ENCODE results near the gene CCR7.

CCR7 gene

DNA sequence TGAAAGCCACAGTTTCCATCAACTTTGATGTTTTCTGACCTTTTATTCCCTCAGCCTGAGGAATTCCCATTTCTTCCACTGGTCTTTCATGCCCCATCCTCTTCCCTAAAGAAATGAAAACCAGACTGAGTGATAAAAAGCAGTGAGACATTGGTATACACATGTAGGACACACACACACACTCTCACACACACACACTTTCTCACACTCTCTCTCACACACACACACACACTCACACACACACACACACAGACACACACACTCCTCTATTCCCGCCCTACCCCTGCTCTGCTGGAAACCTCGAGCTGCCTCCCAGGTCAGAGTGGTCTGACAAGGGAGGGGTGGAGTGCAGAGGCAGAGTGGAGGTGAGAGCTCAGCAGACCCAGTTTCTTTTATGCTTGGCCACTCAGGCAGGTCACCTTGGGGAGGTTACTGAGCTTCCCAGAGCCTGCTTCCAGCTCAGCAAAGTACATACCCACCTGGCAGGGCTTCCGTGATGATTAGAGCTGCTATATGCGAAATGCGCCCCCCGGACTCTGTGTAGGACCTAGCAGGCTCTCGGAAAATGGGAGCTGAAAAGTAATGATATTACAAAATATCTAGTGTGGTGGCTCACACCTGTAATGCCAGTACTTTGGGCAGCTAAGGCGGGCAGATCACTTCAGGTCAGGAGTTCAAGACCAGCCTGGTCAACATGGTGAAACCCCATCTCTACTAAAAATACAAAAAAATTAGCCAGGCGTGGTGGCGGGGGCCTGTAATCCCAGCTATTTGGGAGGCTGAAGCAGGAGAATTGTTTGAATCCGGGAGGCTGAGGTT is 30.7 kb downstream of the CCR7 start:
- no peak for FAIRE-seq
- no peak for TF ChIP-seq POLR2A (IDR thresholded peaks at IDR 0.05; ENCODE audit: low read depth, low read length)
- no peak for DNase-seq (ENCODE audit: insufficient read length, low spot score)

DNA sequence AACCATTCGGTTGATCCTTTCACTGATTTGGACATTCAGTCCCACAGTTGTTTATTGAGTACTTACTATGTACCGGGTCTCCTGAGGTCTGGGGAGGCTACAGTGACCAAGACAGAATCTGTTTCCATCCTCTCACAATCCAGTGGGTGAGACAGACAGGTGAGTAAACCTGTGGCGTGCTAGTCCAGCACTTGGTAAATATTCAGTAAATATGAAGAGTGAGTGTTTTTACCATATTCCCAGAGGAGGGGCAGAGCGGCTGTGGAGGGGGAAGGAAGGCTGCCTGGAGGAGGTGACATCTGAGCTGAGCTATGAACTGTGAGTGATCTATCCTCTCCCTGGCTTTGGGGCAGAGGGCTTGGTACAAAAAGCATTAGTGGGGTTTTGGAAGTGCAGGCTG is 31.4 kb downstream of the CCR7 start:
- FAIRE-seq (no peak), DNase-seq (ENCODE audit: insufficient read length, low spot score) (no peak)
- no peak for TF ChIP-seq POLR2A (IDR thresholded peaks at IDR 0.05; ENCODE audit: low read depth, low read length)

DNA sequence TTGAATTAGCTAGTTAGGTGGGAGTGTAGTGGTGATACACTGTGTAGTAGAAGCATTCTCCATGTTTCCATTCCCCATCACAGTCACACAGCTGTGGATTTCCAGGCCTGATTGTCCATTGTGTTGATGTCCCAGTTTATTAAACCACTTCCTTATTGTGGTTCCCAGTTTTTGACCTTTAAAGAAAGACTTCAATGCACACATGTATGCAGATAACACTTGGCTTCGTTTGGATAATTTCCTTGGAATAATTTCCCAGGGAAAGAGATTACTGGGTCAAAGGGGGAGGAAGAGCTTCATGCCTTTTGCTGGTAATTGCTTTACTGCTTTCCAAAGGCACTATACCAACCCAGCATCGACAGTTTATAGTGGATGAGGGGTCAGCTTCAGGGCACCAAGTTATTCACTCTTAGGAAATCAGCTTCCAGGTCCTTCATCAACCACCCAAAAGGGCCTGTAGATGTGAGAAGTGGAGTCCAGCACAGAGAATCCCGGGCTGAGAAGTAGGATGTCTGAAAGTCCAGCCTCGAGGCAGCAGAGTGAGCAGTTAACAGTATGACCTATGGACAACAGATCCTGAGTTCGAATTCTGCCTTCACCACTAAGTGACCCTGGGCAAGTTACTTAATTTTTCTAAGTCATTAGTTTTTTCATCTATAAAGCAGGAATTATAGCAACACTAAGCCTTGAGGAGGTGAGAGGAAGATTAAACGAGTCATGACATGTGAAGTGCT is 32.6 kb downstream of the CCR7 start:
- FAIRE-seq = no peak
- TF ChIP-seq POLR2A (IDR thresholded peaks at IDR 0.05; ENCODE audit: low read depth, low read length) = no peak
- DNase-seq (ENCODE audit: insufficient read length, low spot score) = no peak

DNA sequence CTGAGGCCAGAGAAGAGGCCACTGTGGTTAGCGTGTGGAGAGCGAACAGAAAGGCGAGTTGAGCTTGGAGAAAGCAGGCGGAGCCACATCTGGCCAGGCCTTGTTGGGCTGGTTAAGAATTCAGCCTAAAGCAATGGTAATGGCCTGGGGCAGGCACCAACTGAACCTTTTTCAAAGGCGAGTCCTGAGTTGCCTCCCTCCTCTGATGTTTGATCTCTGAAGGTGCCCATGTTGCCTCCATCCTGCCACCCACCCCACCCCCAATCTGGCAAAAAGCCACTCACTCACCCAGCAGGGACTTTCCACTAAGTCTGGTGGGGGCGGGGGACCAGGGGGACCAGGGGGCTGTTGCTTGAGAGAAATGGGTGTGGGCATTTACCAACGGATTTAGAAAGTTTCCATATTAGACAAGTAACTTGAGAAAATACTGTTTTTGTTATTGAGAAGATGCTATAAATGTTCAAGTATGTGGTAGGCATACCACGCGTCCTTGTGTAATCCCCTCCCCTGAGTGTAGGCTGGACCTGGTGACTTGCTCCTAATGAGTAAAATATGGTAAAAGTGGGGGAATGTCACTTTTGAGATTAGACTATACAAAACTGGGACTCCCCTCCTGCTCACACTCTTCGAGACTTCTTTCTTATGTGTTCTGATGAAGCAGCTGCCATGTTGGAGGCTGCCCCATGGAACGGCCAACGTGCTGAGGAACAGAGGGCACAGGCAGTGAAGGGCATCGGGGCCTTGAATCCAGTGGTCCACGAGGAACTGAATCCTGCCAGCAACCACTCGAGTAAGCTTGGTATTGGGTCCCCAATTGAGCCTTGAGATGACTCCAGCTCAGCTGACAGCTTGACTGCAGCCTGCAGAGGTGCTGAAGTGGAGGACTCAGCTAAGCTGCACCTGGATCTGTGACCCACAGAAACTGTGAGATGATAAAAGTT is 34.0 kb downstream of the CCR7 start:
- DNase-seq (ENCODE audit: insufficient read length, low spot score) = no peak
- TF ChIP-seq POLR2A (IDR thresholded peaks at IDR 0.05; ENCODE audit: low read depth, low read length) = no peak
- FAIRE-seq = no peak

DNA sequence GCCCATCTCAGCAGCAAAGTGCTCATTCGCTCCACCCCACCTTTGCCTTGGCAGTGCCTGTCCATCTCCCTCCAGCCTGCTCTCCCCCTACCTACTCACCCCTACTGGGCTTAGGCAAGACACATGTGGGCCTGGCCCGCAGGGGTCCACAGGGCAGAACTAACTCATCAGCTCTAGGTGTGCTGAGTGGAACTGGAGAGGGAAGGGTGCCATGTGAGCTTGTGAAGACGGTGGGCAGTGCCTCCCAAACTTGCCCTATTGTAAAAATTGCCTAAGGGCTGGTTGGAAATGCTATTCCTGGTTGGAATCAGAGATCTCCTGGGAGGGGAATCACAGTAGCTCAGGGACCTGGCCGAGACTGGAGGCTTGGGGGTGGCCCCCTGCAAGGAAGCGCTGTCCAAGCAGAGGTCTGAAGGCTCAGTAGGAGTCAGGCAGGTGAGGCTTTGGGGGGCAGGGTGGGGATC is 34.7 kb downstream of the CCR7 start:
- FAIRE-seq = no peak
- DNase-seq (ENCODE audit: insufficient read length, low spot score) = no peak
- no peak for TF ChIP-seq POLR2A (IDR thresholded peaks at IDR 0.05; ENCODE audit: low read depth, low read length)

DNA sequence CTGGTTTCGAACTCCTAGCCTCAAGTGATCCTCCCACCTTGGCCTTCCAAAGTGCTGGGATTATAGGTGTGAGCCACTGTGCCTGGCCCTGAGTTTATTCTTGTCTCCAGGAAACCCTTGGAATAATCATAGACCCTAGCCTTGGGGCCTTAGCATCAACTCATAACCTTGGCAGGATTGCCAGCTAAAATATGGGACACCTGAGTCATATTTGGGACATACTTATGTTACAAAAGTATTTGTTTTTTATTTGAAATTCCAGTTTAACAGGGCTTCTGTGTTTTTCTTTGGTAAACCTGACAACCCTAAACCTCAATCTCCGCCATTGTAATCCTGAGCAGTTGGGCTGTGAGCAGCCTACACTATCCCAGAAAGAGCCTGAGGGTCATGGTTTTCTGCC is 35.3 kb downstream of the CCR7 start:
- DNase-seq (ENCODE audit: insufficient read length, low spot score) = no peak
- TF ChIP-seq POLR2A (IDR thresholded peaks at IDR 0.05; ENCODE audit: low read depth, low read length) = no peak
- FAIRE-seq = no peak

DNA sequence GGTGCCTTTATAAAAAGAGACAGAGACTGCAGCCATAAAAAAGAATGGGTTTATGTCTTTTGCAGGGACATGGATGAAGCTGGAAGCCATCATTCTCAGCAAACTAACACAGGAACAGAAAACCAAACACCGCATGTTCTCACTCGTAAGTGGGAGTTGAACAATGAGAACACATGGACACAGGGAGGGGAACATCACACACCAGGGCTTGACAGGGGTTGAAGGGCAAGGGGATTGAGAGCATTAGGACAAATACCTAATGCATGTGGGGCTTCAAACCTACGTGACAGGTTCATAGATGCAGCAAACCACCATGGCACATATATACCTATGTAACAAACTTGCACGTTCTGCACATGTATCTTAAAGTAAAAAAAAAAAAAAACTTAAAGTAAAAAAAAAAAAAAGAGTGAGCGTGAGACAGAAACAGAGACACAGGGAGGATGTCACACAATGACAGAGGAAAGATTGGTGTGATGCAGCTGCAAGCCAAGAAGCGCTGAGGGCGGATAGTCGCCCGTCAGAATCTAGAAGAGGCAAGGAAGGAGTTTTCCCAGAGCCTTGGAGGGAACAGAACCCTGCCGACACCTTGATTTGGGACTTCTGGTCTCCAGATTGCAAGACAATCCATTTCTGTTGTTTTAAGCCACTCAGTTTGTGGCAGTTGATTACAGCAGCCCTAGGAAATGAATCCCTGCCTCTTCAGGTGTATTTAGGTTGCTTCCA is 36.4 kb downstream of the CCR7 start:
- no peak for FAIRE-seq
- no peak for DNase-seq (ENCODE audit: insufficient read length, low spot score)
- no peak for TF ChIP-seq POLR2A (IDR thresholded peaks at IDR 0.05; ENCODE audit: low read depth, low read length)

DNA sequence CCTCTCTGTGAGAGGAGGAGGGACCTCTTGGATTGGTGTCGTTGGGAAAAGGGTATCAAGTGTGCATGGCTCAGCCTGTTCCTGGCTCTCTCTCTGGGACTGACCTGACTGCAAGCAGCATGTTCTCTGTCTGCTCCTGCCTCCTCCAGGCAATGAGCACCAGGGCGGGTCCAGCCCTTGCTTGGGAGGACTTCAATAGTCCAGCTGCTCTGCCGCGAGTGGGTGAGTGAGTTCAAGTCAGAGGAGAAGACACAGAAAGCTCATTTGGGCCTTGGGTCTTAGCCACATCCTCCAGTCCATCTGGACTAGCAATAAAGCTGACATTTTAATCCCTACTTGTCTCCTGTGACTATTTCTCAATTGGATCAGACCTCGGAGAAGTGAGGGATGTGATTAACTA is 38.6 kb downstream of the CCR7 start:
- DNase-seq (ENCODE audit: insufficient read length, low spot score) (no peak), FAIRE-seq (no peak)
- TF ChIP-seq POLR2A (IDR thresholded peaks at IDR 0.05; ENCODE audit: low read depth, low read length) = no peak

DNA sequence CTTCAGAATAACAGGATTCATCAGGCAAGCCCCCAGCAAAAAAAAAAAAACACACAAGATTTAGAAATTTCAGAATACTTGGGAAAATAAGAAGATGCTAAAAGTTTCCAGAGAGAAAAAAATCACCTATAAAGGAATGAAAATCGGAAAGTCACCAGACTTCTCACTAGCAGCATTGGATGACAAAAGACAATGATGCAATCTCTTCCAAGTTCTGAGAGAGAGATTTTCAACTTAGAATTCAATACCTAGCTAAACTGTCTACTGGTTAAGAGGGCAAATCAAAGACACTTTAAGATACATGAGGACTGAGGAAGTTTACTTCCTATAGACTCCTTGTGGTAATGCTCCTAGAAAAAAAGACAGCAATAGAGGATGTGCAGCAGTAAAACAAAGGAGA is 40.0 kb downstream of the CCR7 start:
- DNase-seq (ENCODE audit: insufficient read length, low spot score) (no peak), FAIRE-seq (no peak)
- TF ChIP-seq POLR2A (IDR thresholded peaks at IDR 0.05; ENCODE audit: low read depth, low read length) = no peak

DNA sequence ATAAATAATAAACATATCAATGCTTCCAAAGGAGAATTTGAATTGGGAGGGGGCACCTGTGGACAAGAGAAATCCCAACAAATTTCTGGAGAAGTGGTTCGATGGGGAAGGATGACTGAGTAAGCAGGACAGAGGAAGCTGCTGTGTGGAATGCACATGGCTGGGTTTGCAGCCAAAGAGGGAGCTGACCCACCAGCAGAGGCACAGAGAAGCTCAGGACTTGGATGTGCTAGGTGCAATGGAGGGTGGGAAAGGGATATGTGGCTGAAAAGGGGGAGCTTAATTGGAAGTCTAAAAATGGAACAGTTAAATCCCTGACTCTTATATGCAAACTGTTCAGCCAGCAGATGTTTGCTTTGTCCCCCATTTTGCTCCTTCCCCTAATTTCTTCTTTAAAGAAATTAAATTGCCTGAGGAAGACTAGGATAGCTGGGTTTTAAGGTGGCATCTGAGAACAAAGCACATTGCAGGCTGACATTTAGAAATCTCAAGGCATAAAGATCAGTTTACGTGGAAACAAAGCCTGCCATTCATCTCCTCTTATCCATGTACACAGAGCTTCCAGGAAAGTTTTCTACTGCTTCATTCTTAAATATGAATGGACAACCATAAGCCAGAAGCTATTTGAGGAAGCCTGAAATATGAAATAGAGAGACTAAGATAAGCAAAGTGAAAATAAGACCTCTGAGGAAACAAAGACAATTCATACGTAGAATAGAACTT is 40.9 kb downstream of the CCR7 start:
- no peak for DNase-seq (ENCODE audit: insufficient read length, low spot score)
- no peak for FAIRE-seq
- TF ChIP-seq POLR2A (IDR thresholded peaks at IDR 0.05; ENCODE audit: low read depth, low read length) = no peak

DNA sequence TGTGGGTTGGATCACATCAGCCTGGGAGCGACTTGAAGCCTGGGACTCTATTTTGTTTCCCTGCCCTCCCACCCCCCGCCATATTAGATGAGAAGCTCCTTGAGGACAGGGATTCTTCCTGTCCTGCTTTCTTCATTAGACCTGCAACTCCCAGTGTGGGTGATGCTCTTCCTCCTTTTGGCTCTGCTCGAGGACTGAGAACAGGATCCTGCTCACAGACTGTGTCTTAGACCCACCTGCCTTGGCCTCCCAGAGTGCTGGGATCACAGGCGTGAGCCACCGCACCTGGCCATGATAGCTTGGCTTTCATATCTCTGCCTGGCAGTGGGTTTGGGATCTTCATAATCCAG is 42.3 kb downstream of the CCR7 start:
- no peak for TF ChIP-seq POLR2A (IDR thresholded peaks at IDR 0.05; ENCODE audit: low read depth, low read length)
- DNase-seq (ENCODE audit: insufficient read length, low spot score) (no peak), FAIRE-seq (no peak)

DNA sequence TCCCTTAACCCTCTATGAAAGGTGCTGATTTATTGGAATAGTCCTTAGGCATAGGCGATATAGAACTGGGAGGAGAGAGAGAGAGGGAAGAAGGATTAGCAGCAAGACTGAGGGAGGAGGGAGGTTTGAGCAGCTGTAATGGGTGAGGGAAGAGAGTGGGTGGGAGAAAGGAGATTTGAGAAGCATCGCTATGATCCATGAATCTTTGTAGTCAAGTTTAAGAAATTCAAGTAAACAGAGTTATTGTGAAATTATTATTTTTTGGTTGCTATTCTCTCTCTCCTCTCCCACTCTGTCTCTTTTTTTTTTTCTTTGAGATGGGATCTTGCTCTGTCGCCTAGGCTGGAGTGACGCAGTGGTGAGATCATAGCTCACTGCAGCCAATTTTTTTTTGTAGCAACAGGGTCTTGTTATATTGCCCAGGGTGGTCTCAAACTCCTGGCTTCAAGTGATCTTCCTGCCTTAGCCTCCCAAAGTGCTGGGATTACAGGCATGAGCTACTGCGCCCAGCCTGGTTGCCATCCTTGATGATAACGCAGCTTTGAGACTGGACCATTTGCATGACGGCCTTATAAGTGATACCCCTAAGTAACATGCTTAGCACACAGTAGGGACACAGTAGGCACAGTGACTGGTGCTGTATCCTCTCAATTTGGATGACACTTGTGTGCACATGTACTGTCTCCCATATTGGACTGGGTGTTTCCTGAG is 42.9 kb downstream of the CCR7 start:
- FAIRE-seq (no peak), DNase-seq (ENCODE audit: insufficient read length, low spot score) (no peak)
- no peak for TF ChIP-seq POLR2A (IDR thresholded peaks at IDR 0.05; ENCODE audit: low read depth, low read length)
